ENCODE measurements around the gene ST14.

- TF ChIP-seq CTCF (IDR thresholded peaks at IDR 0.05) (no peak), EZH2phosphoT487 (IDR thresholded peaks at IDR 0.05) (no peak), EZH2 (IDR thresholded peaks at IDR 0.05) (no peak)
Observed at GRCh38 chr11:130220311-130221035, 60.9 kb downstream of the ST14 start.
